ENCODE measurements around the gene TMEM62.

- TF ChIP-seq CTCF (IDR thresholded peaks at IDR 0.05) (no peak), EP300 (IDR thresholded peaks at IDR 0.05) (no peak), POLR2A (IDR thresholded peaks at IDR 0.05) (no peak), POLR2AphosphoS5 (IDR thresholded peaks at IDR 0.05) (no peak)
Observed at GRCh38 chr15:43193710-43194109, 60.3 kb downstream of the TMEM62 start.
